Measurements from ENCODE around the gene SLFN14. TPM values are rescaled to one million over a fixed set of nuclear protein-coding genes. Genes with fewer than 3 reads are reported as not detected.
A peak's percentile ranks its signal among the peaks of the same experiment; 100 is the strongest.

The SLFN14 gene
- total RNA-seq, 1 experiment from 2014 or later = not detected

DNA sequence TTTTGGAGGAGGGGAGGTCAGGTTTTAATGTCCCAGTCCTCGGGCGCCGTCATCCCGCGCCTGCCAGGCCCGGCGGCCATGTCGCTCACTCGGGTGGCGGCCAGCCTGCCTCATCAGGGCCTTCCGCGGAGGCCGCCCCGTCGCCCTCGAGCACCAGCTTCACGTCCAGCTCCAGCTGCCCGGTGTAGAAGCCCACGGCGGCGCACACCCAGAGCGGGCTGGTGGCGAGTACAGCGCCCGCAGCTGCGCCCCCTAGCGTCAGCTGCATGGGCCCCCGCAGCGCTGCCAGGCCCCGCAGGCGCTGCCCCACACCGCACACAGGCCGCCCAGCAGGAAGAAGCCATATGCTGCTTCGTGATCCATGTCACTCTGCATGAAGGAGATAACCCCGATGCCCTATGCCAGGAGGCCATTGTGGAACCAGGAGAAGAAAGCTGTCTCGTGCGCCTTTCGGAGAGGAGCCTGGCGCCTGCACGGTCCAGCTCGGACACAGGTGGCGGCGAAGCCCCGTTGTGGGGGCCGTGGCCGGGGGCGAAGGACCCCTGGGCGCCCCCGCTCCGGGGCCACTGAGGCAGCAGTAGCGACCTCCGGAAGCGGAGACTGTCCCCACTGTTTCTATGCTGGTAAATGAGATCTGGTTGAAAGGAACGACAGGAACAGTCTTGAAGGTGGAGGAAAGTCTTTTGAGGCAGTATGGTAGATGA, 36.1 kb upstream of the SLFN14 start:
- CTCF ChIA-PET = interaction anchor here (0.7 kb wide), 2 partner anchors 29 to 31 kb away, joined by 3 read pairs; no protein-coding TSS in a partner anchor
- in situ Hi-C loops (cut with HindIII; ENCODE audit: low pct_unique_long_range_greater_than_20kb, low sequenced_read_pairs) (no loop called here), intact Hi-C loops (cut with micrococcal nuclease; ENCODE audit: unreplicated experiment) (loop anchor here (10.0 kb wide), 1 partner anchor 58 kb away; no protein-coding TSS in a partner anchor)
- Histone ChIP-seq H3K27ac (ENCODE audit: low read length) (no peak overlapping the region), H3K4me3 (ENCODE audit: low read depth in 2 of 2, low read length in 2 of 2) (no peak overlapping the region), H3K36me3 (ENCODE audit: control insufficient read depth, insufficient read depth, low read length) (peaks cover 68% of the 10 kb centered on the region), H3K9me3 (ENCODE audit: control insufficient read depth, insufficient read depth, low read depth, low read length) (no peaks in the 10 kb centered on the region), H3K4me1 (ENCODE audit: control insufficient read depth, insufficient read depth, low read length) (peaks cover 16% of the 10 kb centered on the region), H3K27me3 (ENCODE audit: control insufficient read depth, insufficient read depth, low read length) (no peaks in the 10 kb centered on the region)
- POLR2A ChIA-PET = no interaction called here
- DNase-seq (ENCODE audit: low read depth, low spot score) (no peak), ATAC-seq (peak; percentile 37; the same call in 1 of the 2 replicates)
- BruUV-seq (replicated peaks) = no TSS peak
- TF ChIP-seq CTCF (IDR thresholded peaks at IDR 0.05) (no peak; the same call in 1 of the 2 replicates), TCF7L2 (IDR thresholded peaks at IDR 0.05; ENCODE audit: low read depth, low read length) (no peak), POLR2AphosphoS5 (IDR thresholded peaks at IDR 0.05; ENCODE audit: low read depth, low read length) (peak; percentile 10; the same call in 1 of the 2 replicates), SIN3A (IDR thresholded peaks at IDR 0.05; ENCODE audit: borderline replicate concordance, insufficient read depth, low read depth, low read length) (no peak)
- TF ChIP-seq, protein P1, sequence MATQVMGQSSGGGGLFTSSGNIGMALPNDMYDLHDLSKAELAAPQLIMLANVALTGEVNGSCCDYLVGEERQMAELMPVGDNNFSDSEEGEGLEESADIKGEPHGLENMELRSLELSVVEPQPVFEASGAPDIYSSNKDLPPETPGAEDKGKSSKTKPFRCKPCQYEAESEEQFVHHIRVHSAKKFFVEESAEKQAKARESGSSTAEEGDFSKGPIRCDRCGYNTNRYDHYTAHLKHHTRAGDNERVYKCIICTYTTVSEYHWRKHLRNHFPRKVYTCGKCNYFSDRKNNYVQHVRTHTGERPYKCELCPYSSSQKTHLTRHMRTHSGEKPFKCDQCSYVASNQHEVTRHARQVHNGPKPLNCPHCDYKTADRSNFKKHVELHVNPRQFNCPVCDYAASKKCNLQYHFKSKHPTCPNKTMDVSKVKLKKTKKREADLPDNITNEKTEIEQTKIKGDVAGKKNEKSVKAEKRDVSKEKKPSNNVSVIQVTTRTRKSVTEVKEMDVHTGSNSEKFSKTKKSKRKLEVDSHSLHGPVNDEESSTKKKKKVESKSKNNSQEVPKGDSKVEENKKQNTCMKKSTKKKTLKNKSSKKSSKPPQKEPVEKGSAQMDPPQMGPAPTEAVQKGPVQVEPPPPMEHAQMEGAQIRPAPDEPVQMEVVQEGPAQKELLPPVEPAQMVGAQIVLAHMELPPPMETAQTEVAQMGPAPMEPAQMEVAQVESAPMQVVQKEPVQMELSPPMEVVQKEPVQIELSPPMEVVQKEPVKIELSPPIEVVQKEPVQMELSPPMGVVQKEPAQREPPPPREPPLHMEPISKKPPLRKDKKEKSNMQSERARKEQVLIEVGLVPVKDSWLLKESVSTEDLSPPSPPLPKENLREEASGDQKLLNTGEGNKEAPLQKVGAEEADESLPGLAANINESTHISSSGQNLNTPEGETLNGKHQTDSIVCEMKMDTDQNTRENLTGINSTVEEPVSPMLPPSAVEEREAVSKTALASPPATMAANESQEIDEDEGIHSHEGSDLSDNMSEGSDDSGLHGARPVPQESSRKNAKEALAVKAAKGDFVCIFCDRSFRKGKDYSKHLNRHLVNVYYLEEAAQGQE (IDR thresholded peaks at IDR 0.05; ENCODE audit: insufficient read depth in 1 of 2, low read depth in 2 of 2, low read length in 1 of 2) = no peak

- CTCF ChIA-PET = interaction anchor here (0.7 kb wide), 2 partner anchors 28 to 30 kb away, joined by 3 read pairs; no protein-coding TSS in a partner anchor
- no TSS peak for BruUV-seq (replicated peaks)
- TF ChIP-seq SIN3A (IDR thresholded peaks at IDR 0.05; ENCODE audit: borderline replicate concordance, insufficient read depth, low read depth, low read length) (no peak), POLR2AphosphoS5 (IDR thresholded peaks at IDR 0.05; ENCODE audit: low read depth, low read length) (no peak), CTCF (IDR thresholded peaks at IDR 0.05) (no peak), TCF7L2 (IDR thresholded peaks at IDR 0.05; ENCODE audit: low read depth, low read length) (no peak)
- TF ChIP-seq, protein P1 (IDR thresholded peaks at IDR 0.05; ENCODE audit: insufficient read depth in 1 of 2, low read depth in 2 of 2, low read length in 1 of 2) = no peak
Measured at GRCh38 chr17:35596072-35596471, 35.5 kb upstream of the SLFN14 start.

More at GRCh38 chr17:35596072-35596471, 35.5 kb upstream of the SLFN14 start:
- peaks cover 22% of the 10 kb centered on the region for H3K4me1 ChIP-seq (ENCODE audit: control insufficient read depth, insufficient read depth, low read length)
- POLR2A ChIA-PET = no interaction called here
- H3K9me3 ChIP-seq (ENCODE audit: control insufficient read depth, insufficient read depth, low read depth, low read length) = no peaks in the 10 kb centered on the region
- peaks cover 64% of the 10 kb centered on the region for H3K36me3 ChIP-seq (ENCODE audit: control insufficient read depth, insufficient read depth, low read length)
- intact Hi-C loops (cut with micrococcal nuclease; ENCODE audit: unreplicated experiment) (loop anchor here (10.0 kb wide), 1 partner anchor 59 kb away; no protein-coding TSS in a partner anchor), in situ Hi-C loops (cut with HindIII; ENCODE audit: low pct_unique_long_range_greater_than_20kb, low sequenced_read_pairs) (no loop called here)
- no peak overlapping the region for H3K27ac ChIP-seq (ENCODE audit: low read length)
- DNase-seq (ENCODE audit: low read depth, low spot score) (no peak), ATAC-seq (no peak)
- H3K4me3 ChIP-seq (ENCODE audit: low read depth in 2 of 2, low read length in 2 of 2) = no peak overlapping the region
- no peaks in the 10 kb centered on the region for H3K27me3 ChIP-seq (ENCODE audit: control insufficient read depth, insufficient read depth, low read length)

Measured in Panc1 (cell line).